ENCODE results near the gene GYS1. TPM values are rescaled to one million over a fixed set of nuclear protein-coding genes. Genes with fewer than 3 reads are reported as not detected.
"Not testable (repeated sequence)": the region's sequence is repeated elsewhere in the genome, so short reads cannot be mapped to it uniquely, and the experiment has no call there.

Gene GYS1
- total and polyA plus RNA-seq, 10 of the 15 experiments (the other 5 are each of a cell fraction or from before 2014, with no cell fraction given): 3.7 to 62.0 (median 37.3) TPM

DNA sequence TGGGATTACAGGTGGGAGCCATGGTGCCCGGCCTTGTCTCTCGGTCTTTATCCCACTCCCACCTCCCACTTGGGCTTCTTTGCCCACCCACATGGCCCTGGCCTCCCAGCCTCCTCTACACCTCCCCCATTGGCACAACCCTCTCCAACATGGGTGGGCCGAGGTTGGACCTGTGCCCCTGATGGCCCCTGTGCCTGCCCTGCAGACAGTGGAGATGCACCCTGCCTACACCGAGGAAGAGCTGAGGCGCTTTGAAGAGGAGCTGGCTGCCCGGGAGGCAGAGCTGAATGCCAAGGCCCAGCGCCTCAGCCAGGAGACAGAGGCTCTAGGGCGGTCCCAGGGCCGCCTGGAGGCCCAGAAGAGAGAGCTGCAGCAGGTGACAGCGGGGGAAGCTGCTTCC lies 72.2 kb downstream of the GYS1 start (continued):
- TF ChIP-seq EP300 (IDR thresholded peaks at IDR 0.05; ENCODE audit: borderline replicate concordance in 1 of 2, control insufficient read depth in 1 of 2, low read depth in 2 of 2, low read length in 2 of 2) (no peak), SIN3A (IDR thresholded peaks at IDR 0.05; ENCODE audit: low read depth, low read length) (no peak), SRF (IDR thresholded peaks at IDR 0.05; ENCODE audit: low read depth in 2 of 2, low read length in 2 of 2) (no peak), FOXM1 (IDR thresholded peaks at IDR 0.05; ENCODE audit: low read depth, low read length) (no peak)
- TF ChIP-seq, protein P1, sequence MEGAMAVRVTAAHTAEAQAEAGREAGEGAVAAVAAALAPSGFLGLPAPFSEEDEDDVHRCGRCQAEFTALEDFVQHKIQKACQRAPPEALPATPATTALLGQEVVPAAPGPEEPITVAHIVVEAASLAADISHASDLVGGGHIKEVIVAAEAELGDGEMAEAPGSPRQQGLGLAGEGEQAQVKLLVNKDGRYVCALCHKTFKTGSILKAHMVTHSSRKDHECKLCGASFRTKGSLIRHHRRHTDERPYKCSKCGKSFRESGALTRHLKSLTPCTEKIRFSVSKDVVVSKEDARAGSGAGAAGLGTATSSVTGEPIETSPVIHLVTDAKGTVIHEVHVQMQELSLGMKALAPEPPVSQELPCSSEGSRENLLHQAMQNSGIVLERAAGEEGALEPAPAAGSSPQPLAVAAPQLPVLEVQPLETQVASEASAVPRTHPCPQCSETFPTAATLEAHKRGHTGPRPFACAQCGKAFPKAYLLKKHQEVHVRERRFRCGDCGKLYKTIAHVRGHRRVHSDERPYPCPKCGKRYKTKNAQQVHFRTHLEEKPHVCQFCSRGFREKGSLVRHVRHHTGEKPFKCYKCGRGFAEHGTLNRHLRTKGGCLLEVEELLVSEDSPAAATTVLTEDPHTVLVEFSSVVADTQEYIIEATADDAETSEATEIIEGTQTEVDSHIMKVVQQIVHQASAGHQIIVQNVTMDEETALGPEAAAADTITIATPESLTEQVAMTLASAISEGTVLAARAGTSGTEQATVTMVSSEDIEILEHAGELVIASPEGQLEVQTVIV (IDR thresholded peaks at IDR 0.05; ENCODE audit: borderline replicate concordance, partially characterized antibody): no peak
- TF ChIP-seq, protein P2, sequence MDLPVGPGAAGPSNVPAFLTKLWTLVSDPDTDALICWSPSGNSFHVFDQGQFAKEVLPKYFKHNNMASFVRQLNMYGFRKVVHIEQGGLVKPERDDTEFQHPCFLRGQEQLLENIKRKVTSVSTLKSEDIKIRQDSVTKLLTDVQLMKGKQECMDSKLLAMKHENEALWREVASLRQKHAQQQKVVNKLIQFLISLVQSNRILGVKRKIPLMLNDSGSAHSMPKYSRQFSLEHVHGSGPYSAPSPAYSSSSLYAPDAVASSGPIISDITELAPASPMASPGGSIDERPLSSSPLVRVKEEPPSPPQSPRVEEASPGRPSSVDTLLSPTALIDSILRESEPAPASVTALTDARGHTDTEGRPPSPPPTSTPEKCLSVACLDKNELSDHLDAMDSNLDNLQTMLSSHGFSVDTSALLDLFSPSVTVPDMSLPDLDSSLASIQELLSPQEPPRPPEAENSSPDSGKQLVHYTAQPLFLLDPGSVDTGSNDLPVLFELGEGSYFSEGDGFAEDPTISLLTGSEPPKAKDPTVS (IDR thresholded peaks at IDR 0.05; ENCODE audit: low read depth, low read length): no peak
- TF ChIP-seq, protein P3, sequence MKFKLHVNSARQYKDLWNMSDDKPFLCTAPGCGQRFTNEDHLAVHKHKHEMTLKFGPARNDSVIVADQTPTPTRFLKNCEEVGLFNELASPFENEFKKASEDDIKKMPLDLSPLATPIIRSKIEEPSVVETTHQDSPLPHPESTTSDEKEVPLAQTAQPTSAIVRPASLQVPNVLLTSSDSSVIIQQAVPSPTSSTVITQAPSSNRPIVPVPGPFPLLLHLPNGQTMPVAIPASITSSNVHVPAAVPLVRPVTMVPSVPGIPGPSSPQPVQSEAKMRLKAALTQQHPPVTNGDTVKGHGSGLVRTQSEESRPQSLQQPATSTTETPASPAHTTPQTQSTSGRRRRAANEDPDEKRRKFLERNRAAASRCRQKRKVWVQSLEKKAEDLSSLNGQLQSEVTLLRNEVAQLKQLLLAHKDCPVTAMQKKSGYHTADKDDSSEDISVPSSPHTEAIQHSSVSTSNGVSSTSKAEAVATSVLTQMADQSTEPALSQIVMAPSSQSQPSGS (IDR thresholded peaks at IDR 0.05; ENCODE audit: low read length): no peak
- TF ChIP-seq, protein P4, sequence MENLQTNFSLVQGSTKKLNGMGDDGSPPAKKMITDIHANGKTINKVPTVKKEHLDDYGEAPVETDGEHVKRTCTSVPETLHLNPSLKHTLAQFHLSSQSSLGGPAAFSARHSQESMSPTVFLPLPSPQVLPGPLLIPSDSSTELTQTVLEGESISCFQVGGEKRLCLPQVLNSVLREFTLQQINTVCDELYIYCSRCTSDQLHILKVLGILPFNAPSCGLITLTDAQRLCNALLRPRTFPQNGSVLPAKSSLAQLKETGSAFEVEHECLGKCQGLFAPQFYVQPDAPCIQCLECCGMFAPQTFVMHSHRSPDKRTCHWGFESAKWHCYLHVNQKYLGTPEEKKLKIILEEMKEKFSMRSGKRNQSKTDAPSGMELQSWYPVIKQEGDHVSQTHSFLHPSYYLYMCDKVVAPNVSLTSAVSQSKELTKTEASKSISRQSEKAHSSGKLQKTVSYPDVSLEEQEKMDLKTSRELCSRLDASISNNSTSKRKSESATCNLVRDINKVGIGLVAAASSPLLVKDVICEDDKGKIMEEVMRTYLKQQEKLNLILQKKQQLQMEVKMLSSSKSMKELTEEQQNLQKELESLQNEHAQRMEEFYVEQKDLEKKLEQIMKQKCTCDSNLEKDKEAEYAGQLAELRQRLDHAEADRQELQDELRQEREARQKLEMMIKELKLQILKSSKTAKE (IDR thresholded peaks at IDR 0.05; ENCODE audit: low read depth, poor library complexity, severe bottlenecking): no peak

DNA sequence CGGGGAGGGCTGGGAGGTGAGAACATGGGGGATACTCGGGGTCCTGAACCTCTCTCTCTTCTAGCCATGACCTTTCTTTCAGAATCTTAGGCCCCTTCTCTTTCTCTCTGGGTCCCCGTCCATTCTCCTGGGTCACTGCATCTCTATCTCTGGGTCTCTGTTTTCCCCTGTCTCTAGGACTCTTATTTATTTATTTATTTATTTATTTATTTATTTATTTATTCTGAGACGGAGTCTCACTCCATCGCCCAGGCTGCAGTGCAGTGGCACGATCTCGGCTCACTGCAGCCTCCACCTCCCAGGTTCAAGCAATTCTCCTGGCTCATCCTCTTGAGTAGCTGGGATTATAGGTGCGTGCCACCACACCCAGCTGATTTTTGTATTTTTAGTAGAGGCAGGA lies 73.8 kb downstream of the GYS1 start:
- not testable (repeated sequence) for FAIRE-seq, ATAC-seq

More for the DNA sequence above, 73.8 kb downstream of the GYS1 start:
- intact Hi-C loops (cut with micrococcal nuclease; ENCODE audit: unreplicated experiment); H3K9ac ChIP-seq (ENCODE audit: control insufficient read depth, insufficient read depth, low read length); H3K36me3 ChIP-seq (ENCODE audit: control insufficient read depth in 2 of 2, insufficient read depth in 2 of 2, low read length in 1 of 2); H3K79me2 ChIP-seq (ENCODE audit: control insufficient read depth, insufficient read depth, low read length); H3K4me1 ChIP-seq (ENCODE audit: control insufficient read depth, insufficient read depth, low read length); SMC1A ChIA-PET (ENCODE audit: uncharacterized antibody, unreplicated experiment); BruUV-seq (replicated peaks); POLR2A ChIA-PET; H3K4me2 ChIP-seq (ENCODE audit: control insufficient read depth, insufficient read depth); H3K27ac ChIP-seq (ENCODE audit: control insufficient read depth, insufficient read depth); H4K20me1 ChIP-seq (ENCODE audit: control insufficient read depth, insufficient read depth); H3K9me3 ChIP-seq (replicated peaks; ENCODE audit: control insufficient read depth, insufficient read depth, low read length); in situ Hi-C loops (cut with MboI); H3K27me3 ChIP-seq (replicated peaks in 1 of 2; ENCODE audit: control insufficient read depth in 2 of 2, insufficient read depth in 2 of 2, low read length in 1 of 2); H3K4me3 ChIP-seq; H2AFZ ChIP-seq (ENCODE audit: control insufficient read depth, low read depth, low read length); DNase-seq (ENCODE audit: low read depth, low spot score): not testable (repeated sequence)
- CTCF ChIA-PET: interaction anchor here (0.6 to 2.5 kb wide), 6 partner anchors 14 to 660 kb away, joined by 3 to 6 read pairs (median 3); partner anchors contain the start of gene DHDH
- RAD21 ChIA-PET (ENCODE audit: unreplicated experiment): interaction anchor here (1.1 kb wide), 1 partner anchor 19 kb away, joined by 3 read pairs; no protein-coding TSS in a partner anchor
- WGBS (ENCODE audit: insufficient coverage, insufficient replicate concordance, low lambda C conversion rate, missing lambda C conversion rate): 97% methylated on average over 8 of the region's 8 CpGs

Measured in GM12878 (cell line).